Pulmonary artery endothelial cell (primary cell): ENCODE measurements around the gene DLX5. TPM values are rescaled to one million over a fixed set of nuclear protein-coding genes. Genes with fewer than 3 reads are reported as not detected.
"Not testable (repeated sequence)": the region's sequence is repeated elsewhere in the genome, so short reads cannot be mapped to it uniquely, and the experiment has no call there.

Source experiments
- DNase-seq: peaks from one replicate; pipeline ENCODE4 v3.0.0-alpha.2; 2011; ENCODE audit warnings: low read depth, low spot score
- total RNA-seq: library from RNA; depleted of rRNA; stranded (reverse); fragments of >200 nt; gene quantifications from 2 replicates; pipeline ENCODE4 v1.2.3, GENCODE V29; 2014

DLX5 gene
- not detected in 2 replicates for total RNA-seq

GRCh38 chr7:97024209-97025129, at the start of gene DLX5:
Gene DLX5, minus strand, starts transcription at chr7:97024831. Its CDS starts 208 bp downstream, at chr7:97024623.
- DNase-seq: no peak

GRCh38 chr7:97072025-97072424, 47.4 kb upstream of the DLX5 start:
- DNase-seq: not testable (repeated sequence)

GRCh38 chr7:97064972-97065587, 40.4 kb upstream of the DLX5 start:
- peak; percentile 3 for DNase-seq

DNA sequence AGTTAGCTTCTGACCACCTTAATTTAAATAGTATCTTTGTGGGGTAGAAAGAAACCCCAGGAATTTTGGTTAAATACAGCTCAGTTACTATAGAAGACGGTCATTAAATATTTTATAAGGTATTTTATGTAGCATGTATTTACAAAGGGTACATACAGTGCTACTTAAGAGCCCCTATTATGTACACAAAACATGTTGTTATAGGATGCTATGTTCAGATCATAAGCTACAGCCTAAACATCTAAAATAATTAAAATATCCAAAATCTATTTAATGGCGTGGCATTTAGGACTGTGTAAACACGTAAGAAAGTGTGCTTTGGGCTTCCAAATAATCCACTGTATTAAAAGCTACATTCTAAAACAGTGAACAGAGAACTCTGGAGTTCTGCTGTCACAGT, 39.4 kb upstream of the DLX5 start:
- no peak for DNase-seq

GRCh38 chr7:97043281-97043680, 18.6 kb upstream of the DLX5 start:
- DNase-seq: no peak

DNA sequence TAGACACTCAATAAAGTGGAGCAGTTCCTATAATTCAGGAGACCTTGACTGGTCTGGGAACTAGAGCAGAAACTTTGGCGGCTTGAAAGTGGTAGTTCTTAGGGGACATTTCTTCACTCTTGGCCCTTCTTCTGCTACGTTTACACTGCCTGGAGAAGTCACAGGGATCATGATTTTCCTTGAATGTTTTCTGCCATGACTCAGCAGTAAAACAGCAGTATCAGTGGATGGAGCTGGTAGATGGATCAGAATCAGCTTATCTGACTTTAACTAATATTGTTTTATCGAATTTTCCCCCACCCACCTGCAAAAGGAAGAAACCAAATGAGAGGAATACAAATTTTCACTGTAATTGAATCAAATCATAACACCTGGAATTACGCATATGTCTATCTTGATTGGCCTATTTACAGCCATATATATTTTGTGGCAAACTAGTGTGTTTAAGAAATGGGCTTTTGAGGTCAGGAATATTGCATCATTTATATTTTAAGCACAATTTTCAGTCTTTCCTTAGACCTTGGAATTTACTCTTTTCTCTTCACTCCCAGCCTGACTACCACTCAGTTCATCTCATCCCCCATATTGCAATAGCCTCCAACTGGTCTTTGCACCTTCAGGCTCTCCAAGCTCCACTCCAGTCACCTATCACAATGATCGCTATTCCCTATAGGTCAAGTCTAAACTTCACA, 14.9 kb upstream of the DLX5 start:
- no peak for DNase-seq

DNA sequence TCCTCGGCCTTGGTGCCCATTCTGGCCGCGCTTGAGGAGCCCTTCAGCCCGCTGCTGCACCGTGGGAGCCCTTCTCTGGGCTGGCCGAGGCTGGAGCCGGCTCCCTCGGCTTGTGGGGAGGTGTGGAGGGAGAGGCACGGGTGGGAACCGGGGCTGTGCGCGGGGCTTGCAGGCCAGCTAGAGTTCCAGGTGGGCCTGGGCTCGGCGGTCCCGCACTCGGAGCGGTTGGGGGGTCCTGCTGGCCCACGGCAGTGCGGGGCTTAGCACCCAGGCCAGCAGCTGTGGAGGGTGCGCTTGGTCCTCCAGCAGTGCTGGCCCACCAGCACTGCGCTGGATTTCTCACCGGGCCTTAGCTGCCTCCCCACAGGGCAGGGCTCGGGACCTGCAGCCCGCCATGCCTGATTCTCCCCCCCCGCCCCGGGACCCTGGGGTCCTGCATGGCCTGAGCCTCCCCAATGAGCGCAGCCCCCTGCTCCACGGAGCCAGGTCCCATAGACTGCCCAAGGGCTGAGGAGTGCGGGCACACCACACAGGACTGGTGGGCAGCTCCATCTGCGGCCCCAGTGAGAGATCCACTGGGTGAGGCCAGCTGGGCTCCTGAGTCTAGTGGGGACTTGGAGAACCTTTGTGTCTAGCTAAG, 9.7 kb upstream of the DLX5 start:
- DNase-seq: not testable (repeated sequence)

- DNase-seq: peak; percentile 45
Observed at GRCh38 chr7:97027427-97028234, 3.0 kb upstream of the DLX5 start.

- DNase-seq: no peak
Observed at GRCh38 chr7:97026715-97027426, 2.2 kb upstream of the DLX5 start.

- DNase-seq: no peak
Observed at GRCh38 chr7:97025983-97026714, 1.5 kb upstream of the DLX5 start.

- no peak for DNase-seq
Observed at GRCh38 chr7:97025130-97025499, 484 bp upstream of the DLX5 start.

GRCh38 chr7:97022491-97023306, 1.9 kb downstream of the DLX5 start:
- no peak for DNase-seq

DNA sequence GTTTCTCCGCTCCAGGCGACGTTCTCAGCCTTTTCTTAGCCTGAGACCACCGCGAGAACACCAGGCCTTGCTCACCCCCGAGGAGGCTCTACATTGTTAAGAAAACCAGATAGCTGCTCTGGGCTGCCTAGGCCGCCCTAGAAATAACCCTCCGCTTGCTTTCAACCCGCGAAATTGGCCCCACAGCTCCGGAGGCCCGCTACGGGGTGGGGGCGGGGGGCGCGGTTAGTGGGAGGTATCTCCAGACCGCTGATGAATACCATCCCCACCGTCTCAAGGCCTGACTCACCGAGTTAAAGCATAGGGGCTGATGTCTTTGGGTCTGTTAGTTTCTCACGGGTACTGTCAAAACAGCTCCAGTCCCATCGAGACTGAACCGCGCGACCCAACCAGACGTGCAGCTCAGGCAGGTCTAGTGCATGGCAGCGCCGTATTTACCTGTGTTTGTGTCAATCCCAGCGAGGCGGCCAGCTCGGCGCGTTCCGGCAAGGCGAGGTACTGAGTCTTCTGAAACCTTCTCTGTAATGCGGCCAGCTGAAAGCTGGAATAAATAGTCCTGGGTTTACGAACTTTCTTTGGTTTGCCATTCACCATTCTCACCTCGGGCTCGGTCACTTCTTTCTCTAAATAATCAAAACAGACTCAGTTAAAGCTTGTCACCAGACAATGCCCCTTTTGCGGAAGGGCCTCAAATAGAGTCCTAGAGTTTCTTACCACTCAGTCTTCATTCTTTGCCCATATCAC, 2.7 kb downstream of the DLX5 start:
- no peak for DNase-seq

DNA sequence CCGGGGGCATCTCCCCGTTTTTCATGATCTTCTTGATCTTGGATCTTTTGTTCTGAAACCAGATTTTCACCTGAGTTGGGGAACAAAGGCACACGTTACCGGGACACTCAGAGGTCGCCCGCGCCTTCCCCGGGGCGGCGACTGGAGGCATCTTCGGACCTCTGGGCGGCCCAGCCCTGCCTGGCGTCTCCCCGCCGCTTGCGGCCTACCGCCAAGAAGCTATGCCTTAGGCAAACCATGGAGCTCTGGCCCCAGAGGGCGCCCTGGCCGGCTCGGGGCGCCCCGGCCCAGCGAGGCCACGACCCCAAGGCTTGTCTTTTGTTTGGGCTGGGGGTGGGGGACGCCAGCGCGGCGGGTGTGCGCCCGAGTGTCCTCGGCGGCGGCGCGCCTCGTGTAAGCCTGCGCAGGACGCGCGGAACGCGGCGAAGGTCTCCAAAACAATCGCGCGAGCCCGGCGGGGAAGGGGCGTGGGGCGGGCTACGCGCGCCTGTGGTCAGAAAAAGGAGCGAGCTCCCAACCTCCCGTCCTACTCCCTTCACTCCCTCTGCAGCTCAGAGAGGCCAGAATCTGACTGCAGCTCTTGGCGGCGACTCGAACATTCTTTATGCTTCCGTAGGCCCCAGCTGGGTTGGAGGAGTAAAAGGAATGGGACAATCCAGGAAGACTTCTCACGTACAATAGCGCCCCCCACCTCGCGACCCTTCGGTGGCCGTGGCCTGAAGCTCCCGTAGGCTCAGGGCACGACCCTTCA, 3.5 kb downstream of the DLX5 start:
- no peak for DNase-seq

- no peak for DNase-seq
Observed at GRCh38 chr7:97020601-97020995, 4.0 kb downstream of the DLX5 start.

- DNase-seq: no peak
Observed at GRCh38 chr7:97019710-97020225, 4.9 kb downstream of the DLX5 start.
